Spleen (tissue), 11 donors: ENCODE data around the gene AAK1. TPM values are rescaled to one million over a fixed set of nuclear protein-coding genes. Genes with fewer than 3 reads are reported as not detected.
"Not testable (repeated sequence)": the region's sequence is repeated elsewhere in the genome, so short reads cannot be mapped to it uniquely, and the experiment has no call there.

Experiments
- DNase-seq: peaks from one replicate; pipeline ENCODE4 v3.0.0-alpha.2; 2020
- H3K27ac ChIP-seq, 8 donors: fragments of 200-600 bp; sonication (generic) in 7 of 8; 1 replicate in 4 of 8; 2 replicates in 4 of 8; pipeline versions ENCODE4 v1.5.0 to v1.8.0; 2016 to 2021; ENCODE audit warnings: inconsistent platforms in 4 of 8, mild to moderate bottlenecking in 4 of 8, moderate library complexity in 1 of 8
- H3K27me3 ChIP-seq, 7 donors: fragments of 200-600 bp; sonication (generic) in 6 of 7; replicated peaks in 1 of 7; 1 replicate in 4 of 7; 2 replicates in 3 of 7; pipeline versions ENCODE4 v1.5.0 to v1.8.0; 2016 to 2021; ENCODE audit warnings: inconsistent platforms in 3 of 7, mild to moderate bottlenecking in 1 of 7
- H3K36me3 ChIP-seq, 6 donors: fragments of 200-600 bp; sonication (generic) in 5 of 6; 1 replicate in 4 of 6; 2 replicates in 2 of 6; pipeline versions ENCODE4 v1.5.0 to v1.8.0; 2016 to 2021; ENCODE audit warnings: inconsistent platforms in 2 of 6
- H3K4me1 ChIP-seq, 6 donors: fragments of 200-600 bp; sonication (generic) in 5 of 6; 1 replicate in 3 of 6; 2 replicates in 3 of 6; pipeline versions ENCODE4 v1.5.0 to v1.8.0; 2016 to 2021; ENCODE audit warnings: inconsistent platforms in 3 of 6
- H3K4me3 ChIP-seq, 8 donors: fragments of 200-600 bp; sonication (generic) in 7 of 8; 1 replicate in 4 of 8; 2 replicates in 4 of 8; pipeline versions ENCODE4 v1.5.0 to v1.8.0; 2016 to 2021; ENCODE audit warnings: inconsistent platforms in 4 of 8, mild to moderate bottlenecking in 4 of 8, moderate library complexity in 2 of 8
- H3K9me3 ChIP-seq, 8 donors: fragments of 200-600 bp; sonication (generic) in 7 of 8; 1 replicate in 4 of 8; 2 replicates in 4 of 8; pipeline versions ENCODE4 v1.5.0 to v1.8.0; 2016 to 2021; ENCODE audit warnings: inconsistent platforms in 4 of 8
- CTCF ChIP-seq, 11 experiments: fragments of 200-600 bp in 7 of 11; fragments of 450-650 bp in 4 of 11; sonication (generic) in 4 of 11; IDR thresholded peaks in 8 of 11; conservative IDR thresholded peaks in 3 of 11; 1 replicate in 7 of 11; 2 replicates in 4 of 11; pipeline versions ENCODE4 v1.4.0 to v1.8.0; 2016 to 2021; ENCODE audit warnings: antibody characterized with exemption in 11 of 11, inconsistent platforms in 4 of 11, mild to moderate bottlenecking in 1 of 11
- POLR2A ChIP-seq, 3 donors: fragments of 450-650 bp; IDR thresholded peaks; one replicate each; pipeline ENCODE4 v1.5.1; 2017; ENCODE audit warnings: antibody characterized with exemption in 3 of 3, mild to moderate bottlenecking in 1 of 3
- POLR2AphosphoS5 ChIP-seq, 3 donors: sonication (generic); formaldehyde crosslinking; IDR thresholded peaks; one replicate each; pipeline ENCODE4 v1.5.1; 2017; ENCODE audit warnings: antibody characterized with exemption in 3 of 3
- whole genome bisulfite sequencing, 5 donors: extraction: QIAGEN DNeasy Blood & Tissue Kit in 3 of 5; methylation state at CpG; one replicate each; pipeline versions ENCODE4 v1.1.5 to v1.1.7; 2013 to 2018; 5-methylcytosine and 5-hydroxymethylcytosine counted together
- intact Hi-C: fragments of 100-400 bp; cut with DNase I; formaldehyde crosslinking; loops from one replicate; pipeline ENCODE4 v1.15.0; 2023; ENCODE audit warnings: low total_unique reads
- polyA plus RNA-seq, 3 donors: library from polyadenylated mRNA; stranded (reverse); fragments of 200-250 nt; gene quantifications; one replicate each; pipeline ENCODE4 v1.2.1, GENCODE V29; 2013
- total RNA-seq, 7 donors: library from RNA; depleted of rRNA in 3 of 7; stranded (reverse); fragments of >200 nt in 3 of 7; fragmentation: NEBNext Ultra II Directional in 4 of 7; extraction: Animal tissue kit (Norgen Biotek cat#: 25700) in 4 of 7; gene quantifications; one replicate each; pipeline versions ENCODE4 v1.1.0 to v1.2.1, GENCODE V29; 2016 to 2021
- donor health status: healthy with polysubstance abuse.
- donor health status: DM: no; HTN: no; CAD: no; lungs with moderate emphysema.
- donor health status: DM: no; HTN: no; CAD: no.
- donor health status: Bipolar disorder and iron deficiency.
- donor health status: healthy.
- donor health status: DM: no; HTN: no; CAD: no.
- donor health status: DM: yes; HTN: yes; CAD: no.

Gene AAK1
- total and polyA plus RNA-seq, 10 donors = 8.3 to 95.1 (median 69.1) TPM

- Histone ChIP-seq H3K9me3 (no peaks in the 10 kb centered on the region), H3K4me1 (peaks cover 13 to 94% (median 52%) of the 10 kb centered on the region in 6 donors), H3K27ac (peak overlapping the region in 2 of 8 donors; percentile 2 to 7), H3K36me3 (no peaks in the 10 kb centered on the region), H3K27me3 (no peaks in the 10 kb centered on the region), H3K4me3 (no peak overlapping the region)
- intact Hi-C loops = no loop called here
- WGBS, 5 donors = 65 to 77% (median 70%) methylated on average over 7 of the region's 7 CpGs
- TF ChIP-seq POLR2A (IDR thresholded peaks at IDR 0.05) (no peak), CTCF (IDR thresholded peaks at IDR 0.05 in 8 of 11, conservative IDR thresholded peaks at IDR 0.05 in 3 of 11) (no peak), POLR2AphosphoS5 (IDR thresholded peaks at IDR 0.05) (no peak)
- DNase-seq = no peak
Measured at GRCh38 chr2:69625078-69625795, 18.3 kb downstream of the AAK1 start.

DNA sequence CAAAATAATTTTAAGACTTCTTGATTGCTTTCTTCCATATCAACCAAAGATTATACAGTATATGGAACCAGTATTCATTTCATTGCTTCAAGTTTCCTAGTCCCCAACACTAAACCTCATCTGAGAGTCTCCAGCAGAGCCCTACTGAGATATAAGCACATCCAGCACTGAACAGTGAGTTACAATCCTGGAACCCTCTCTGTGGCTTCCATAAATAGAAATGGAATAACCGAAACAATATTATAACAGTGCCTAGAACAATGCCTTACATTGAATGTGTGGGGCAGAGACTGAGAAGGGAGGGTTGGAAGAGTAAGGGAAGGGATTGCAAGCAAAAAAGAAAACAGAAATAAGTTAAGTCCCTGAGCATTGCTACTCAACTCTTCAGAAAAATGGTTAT, 18.9 kb downstream of the AAK1 start:
- H3K27me3 ChIP-seq = no peaks in the 10 kb centered on the region
- H3K9me3 ChIP-seq = no peaks in the 10 kb centered on the region
- TF ChIP-seq POLR2AphosphoS5 (IDR thresholded peaks at IDR 0.05) (no peak), CTCF (IDR thresholded peaks at IDR 0.05 in 8 of 11, conservative IDR thresholded peaks at IDR 0.05 in 3 of 11) (no peak), POLR2A (IDR thresholded peaks at IDR 0.05) (no peak)
- DNase-seq = no peak
- intact Hi-C loops = no loop called here
- peak overlapping the region in 1 of 8 donors; percentile 18 for H3K27ac ChIP-seq
- WGBS, 5 donors = 87 to 94% (median 91%) methylated on average over 1 of the region's 1 CpG
- H3K4me3 ChIP-seq = no peak overlapping the region
- H3K4me1 ChIP-seq = peaks cover 17 to 94% (median 57%) of the 10 kb centered on the region in 6 donors
- no peaks in the 10 kb centered on the region for H3K36me3 ChIP-seq

DNA sequence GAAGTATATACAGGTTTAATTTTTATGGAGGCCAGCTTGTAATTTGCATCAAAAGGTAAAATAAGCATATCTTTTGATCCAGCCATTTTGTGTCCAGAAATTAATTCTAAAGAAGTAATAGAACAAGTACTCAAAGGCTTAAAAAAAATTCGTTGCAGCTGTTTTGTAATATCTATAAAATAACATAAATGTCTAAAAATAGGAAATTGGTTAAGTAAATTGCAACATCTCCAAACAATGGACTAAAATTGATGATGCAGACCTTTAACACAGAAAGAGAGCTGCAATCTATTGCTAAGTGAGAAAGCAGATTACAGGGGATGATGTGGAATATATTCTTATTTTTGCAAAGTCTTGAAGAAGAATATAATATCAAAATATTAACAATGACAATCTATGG, 19.4 kb downstream of the AAK1 start:
- no peaks in the 10 kb centered on the region for H3K27me3 ChIP-seq
- H3K36me3 ChIP-seq = no peaks in the 10 kb centered on the region
- whole genome bisulfite sequencing, 5 donors = 32 to 70% (median 45%) methylated on average over 1 of the region's 1 CpG
- TF ChIP-seq CTCF (IDR thresholded peaks at IDR 0.05 in 8 of 11, conservative IDR thresholded peaks at IDR 0.05 in 3 of 11) (no peak), POLR2AphosphoS5 (IDR thresholded peaks at IDR 0.05) (no peak), POLR2A (IDR thresholded peaks at IDR 0.05) (no peak)
- no peak for DNase-seq
- no peak overlapping the region for H3K4me3 ChIP-seq
- intact Hi-C loops = no loop called here
- H3K4me1 ChIP-seq = peaks cover 17 to 94% (median 59%) of the 10 kb centered on the region in 6 donors
- no peaks in the 10 kb centered on the region for H3K9me3 ChIP-seq
- no peak overlapping the region for H3K27ac ChIP-seq

DNA sequence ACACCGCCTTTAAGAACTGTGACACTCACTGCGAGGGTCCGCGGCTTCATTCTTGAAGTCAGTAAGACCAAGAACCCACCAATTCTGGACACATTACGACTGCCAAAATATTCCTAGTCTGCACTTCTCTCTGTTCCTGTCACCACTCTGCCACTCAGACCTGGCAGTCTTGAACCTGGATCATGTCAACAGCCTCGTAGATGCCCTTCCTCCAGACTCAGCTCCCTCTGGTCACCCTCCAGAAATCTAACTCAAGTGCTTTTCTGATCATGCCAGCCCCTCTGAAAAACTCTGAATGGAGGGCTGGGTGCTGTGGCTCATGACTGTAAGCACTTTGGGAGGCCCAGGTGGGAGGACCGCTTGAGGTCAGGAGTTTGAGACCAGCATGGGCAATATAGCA, 20.3 kb downstream of the AAK1 start:
- Histone ChIP-seq H3K27ac (no peak overlapping the region), H3K4me1 (peaks cover 10 to 93% (median 58%) of the 10 kb centered on the region in 6 donors), H3K36me3 (no peaks in the 10 kb centered on the region), H3K9me3 (no peaks in the 10 kb centered on the region), H3K4me3 (no peak overlapping the region), H3K27me3 (no peaks in the 10 kb centered on the region)
- WGBS, 5 donors = 71 to 86% (median 86%) methylated on average over 7 of the region's 7 CpGs
- intact Hi-C loops = no loop called here
- no peak for TF ChIP-seq POLR2A (IDR thresholded peaks at IDR 0.05)
- TF ChIP-seq POLR2AphosphoS5 (IDR thresholded peaks at IDR 0.05) = no peak
- no peak for TF ChIP-seq CTCF (IDR thresholded peaks at IDR 0.05 in 8 of 11, conservative IDR thresholded peaks at IDR 0.05 in 3 of 11)
- no peak for DNase-seq

DNA sequence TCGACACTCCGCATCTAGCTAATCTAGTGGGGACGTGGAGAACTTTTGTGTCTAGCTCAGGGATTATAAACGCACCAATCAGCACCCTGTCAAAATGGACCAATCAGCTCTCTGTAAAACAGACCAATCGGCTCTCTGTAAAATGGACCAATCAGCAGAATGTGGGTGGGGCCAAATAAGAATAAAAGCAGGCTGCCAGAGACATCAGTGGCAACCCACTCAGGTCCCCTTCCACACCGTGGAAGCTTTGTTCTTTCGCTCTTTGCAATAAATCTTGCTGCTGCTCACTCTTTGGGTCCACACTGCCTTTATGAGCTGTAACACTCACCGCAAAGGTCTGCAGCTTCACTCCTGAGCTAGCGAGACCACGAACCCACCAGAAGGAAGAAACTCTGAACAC, 20.7 kb downstream of the AAK1 start:
- peaks cover 10 to 93% (median 58%) of the 10 kb centered on the region in 6 donors for H3K4me1 ChIP-seq
- DNase-seq, H3K27me3 ChIP-seq, H3K4me3 ChIP-seq, intact Hi-C loops, H3K36me3 ChIP-seq, H3K27ac ChIP-seq, H3K9me3 ChIP-seq: not testable (repeated sequence)
- 85 to 93% (median 88%) methylated on average over 10 of the region's 10 CpGs for WGBS, 5 donors

DNA sequence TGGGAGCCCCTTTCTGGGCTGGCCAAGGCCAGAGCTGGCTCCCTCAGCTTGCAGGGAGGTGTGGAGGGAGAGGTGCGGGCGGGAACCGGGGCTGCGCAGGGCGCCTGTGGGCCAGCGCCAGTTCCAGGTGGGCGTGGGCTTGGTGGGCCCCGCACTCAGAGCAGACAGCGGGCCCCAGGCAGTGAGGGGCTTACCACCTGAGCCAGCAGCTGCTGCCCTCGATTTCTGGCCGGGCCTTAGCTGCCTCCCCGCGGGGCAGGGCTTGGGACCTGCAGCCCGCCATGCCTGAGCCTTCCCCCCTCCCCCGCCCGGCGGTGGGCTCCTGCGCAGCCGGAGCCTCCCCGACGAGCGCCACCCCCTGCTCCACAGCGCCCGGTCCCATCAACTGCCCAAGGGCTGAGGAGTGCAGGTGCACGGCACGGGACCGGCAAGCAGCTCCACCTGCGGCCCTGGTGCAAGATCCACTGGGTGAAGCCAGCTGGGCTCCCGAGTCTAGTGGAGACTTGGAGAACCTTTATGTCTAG, 21.5 kb downstream of the AAK1 start:
- WGBS, 5 donors = 95 to 98% (median 98%) methylated on average over 5 to 29 of the region's 29 CpGs
- H3K9me3 ChIP-seq, intact Hi-C loops, H3K4me3 ChIP-seq, H3K36me3 ChIP-seq, H3K27ac ChIP-seq, H3K27me3 ChIP-seq, DNase-seq: not testable (repeated sequence)
- H3K4me1 ChIP-seq = peaks cover 10 to 94% (median 59%) of the 10 kb centered on the region in 6 donors
